ENCODE data around the gene GART. TPM values are rescaled to one million over a fixed set of nuclear protein-coding genes. Genes with fewer than 3 reads are reported as not detected.
A peak's percentile ranks its signal among the peaks of the same experiment; 100 is the strongest.
"Not testable (repeated sequence)": the region's sequence is repeated elsewhere in the genome, so short reads cannot be mapped to it uniquely, and the experiment has no call there.

The GART gene
- total and polyA plus RNA-seq, 7 experiments from 2014 or later = 37.3 to 98.8 (median 56.4) TPM

- Histone ChIP-seq H3K4me3 (ENCODE audit: low read length) (no peak overlapping the region), H3K27me3 (ENCODE audit: control insufficient read depth in 2 of 2, insufficient read depth in 2 of 2, low read length in 2 of 2) (no peaks in the 10 kb centered on the region), H3K4me1 (ENCODE audit: control insufficient read depth in 2 of 2, insufficient read depth in 2 of 2, low read length in 2 of 2) (no peaks in the 10 kb centered on the region), H3K9me3 (ENCODE audit: control insufficient read depth in 2 of 3, low read length in 3 of 3) (no peaks in the 10 kb centered on the region), H3K27ac (ENCODE audit: low read depth, low read length) (no peak overlapping the region), H3K36me3 (ENCODE audit: control insufficient read depth in 2 of 3, insufficient read depth in 3 of 3, low read length in 3 of 3) (peaks cover 0 to 30% (median 3%) of the 10 kb centered on the region in 3 experiments)
- peaks cover 0 to 11% (median under 1%) of the 10 kb centered on the region in 7 donors for H3K4me1 Mint-ChIP-seq
- no peaks in the 10 kb centered on the region for H3K27me3 Mint-ChIP-seq
- ATAC-seq = no peak
- ChIA-PET POLR2A (interaction anchor here (0.6 kb wide), 1 partner anchor 28 kb away, joined by 3 read pairs; no protein-coding TSS in a partner anchor), CTCF (no interaction called here)
- DNase-seq = no peak
- intact Hi-C loops (cut with micrococcal nuclease) = loop anchor here in 1 of 2 donors (2.0 kb wide), 1 partner anchor 16 kb away; no protein-coding TSS in a partner anchor
- peaks cover 0 to 16% (median 1%) of the 10 kb centered on the region in 5 donors for H3K36me3 Mint-ChIP-seq
- peak overlapping the region in 5 of 9 donors; percentile 33 to 59 (median 45) for H3K27ac Mint-ChIP-seq
- no peaks in the 10 kb centered on the region for H3K9me3 Mint-ChIP-seq
- no peak overlapping the region for H3K4me3 Mint-ChIP-seq
Measured at GRCh38 chr21:33578959-33579542, 37.1 kb upstream of the GART start.

- peaks cover 0 to 11% (median 5%) of the 10 kb centered on the region in 7 donors for H3K4me1 Mint-ChIP-seq
- Histone ChIP-seq H3K36me3 (ENCODE audit: control insufficient read depth in 2 of 3, insufficient read depth in 3 of 3, low read length in 3 of 3) (peaks cover 3 to 38% (median 6%) of the 10 kb centered on the region in 3 experiments), H3K9me3 (ENCODE audit: control insufficient read depth in 2 of 3, low read length in 3 of 3) (no peaks in the 10 kb centered on the region), H3K4me3 (ENCODE audit: low read length) (no peak overlapping the region), H3K27me3 (ENCODE audit: control insufficient read depth in 2 of 2, insufficient read depth in 2 of 2, low read length in 2 of 2) (no peaks in the 10 kb centered on the region), H3K4me1 (ENCODE audit: control insufficient read depth in 2 of 2, insufficient read depth in 2 of 2, low read length in 2 of 2) (no peaks in the 10 kb centered on the region), H3K27ac (ENCODE audit: low read depth, low read length) (peak overlapping the region; percentile 7)
- no peak for DNase-seq
- no peak overlapping the region for H3K4me3 Mint-ChIP-seq
- no peak for ATAC-seq
- no peaks in the 10 kb centered on the region for H3K27me3 Mint-ChIP-seq
- POLR2A ChIA-PET = interaction anchor here (0.8 to 1.2 kb wide), 2 partner anchors 10 to 98 kb away, joined by 3 read pairs; partner anchors contain the start of genes DONSON and TMEM50B
- H3K9me3 Mint-ChIP-seq = no peaks in the 10 kb centered on the region
- intact Hi-C loops (cut with micrococcal nuclease) = loop anchor here in 1 of 2 donors (2.0 kb wide), 1 partner anchor 15 kb away; no protein-coding TSS in a partner anchor
- peak overlapping the region in 2 of 9 donors; percentile 12 to 56 for H3K27ac Mint-ChIP-seq
- CTCF ChIA-PET = interaction anchor here (1.2 kb wide), 1 partner anchor 197 kb away, joined by 5 read pairs; no protein-coding TSS in a partner anchor
- H3K36me3 Mint-ChIP-seq = peaks cover 0 to 18% (median 5%) of the 10 kb centered on the region in 5 donors
Measured at GRCh38 chr21:33578214-33578613, 36.3 kb upstream of the GART start.

GRCh38 chr21:33576741-33577141, 34.8 kb upstream of the GART start:
- intact Hi-C loops (cut with micrococcal nuclease) = loop anchor here in 1 of 2 donors (1.0 kb wide), 1 partner anchor 12 kb away; the partner anchor contains the start of gene DONSON
- H3K27ac ChIP-seq (ENCODE audit: low read depth, low read length); DNase-seq; H3K9me3 ChIP-seq (ENCODE audit: control insufficient read depth in 2 of 3, low read length in 3 of 3); H3K4me3 Mint-ChIP-seq; H3K27me3 ChIP-seq (ENCODE audit: control insufficient read depth in 2 of 2, insufficient read depth in 2 of 2, low read length in 2 of 2); H3K4me1 ChIP-seq (ENCODE audit: control insufficient read depth in 2 of 2, insufficient read depth in 2 of 2, low read length in 2 of 2); H3K27me3 Mint-ChIP-seq; ATAC-seq; H3K4me3 ChIP-seq (ENCODE audit: low read length); H3K9me3 Mint-ChIP-seq: not testable (repeated sequence)
- H3K27ac Mint-ChIP-seq = peak overlapping the region in 3 of 9 donors; percentile 19 to 38 (median 24)
- CTCF ChIA-PET = interaction anchor here (0.6 kb wide), 1 partner anchor 185 kb away, joined by 4 read pairs; no protein-coding TSS in a partner anchor
- H3K4me1 Mint-ChIP-seq = peaks cover 0 to 16% (median 5%) of the 10 kb centered on the region in 7 donors
- POLR2A ChIA-PET = interaction anchor here (0.8 kb wide), 1 partner anchor 776 kb away, joined by 3 read pairs; no protein-coding TSS in a partner anchor
- H3K36me3 Mint-ChIP-seq = peaks cover 0 to 23% (median 5%) of the 10 kb centered on the region in 5 donors
- peaks cover 9 to 49% (median 10%) of the 10 kb centered on the region in 3 experiments for H3K36me3 ChIP-seq (ENCODE audit: control insufficient read depth in 2 of 3, insufficient read depth in 3 of 3, low read length in 3 of 3)

- H3K27ac ChIP-seq (ENCODE audit: low read depth, low read length) = no peak overlapping the region
- no peak overlapping the region for H3K4me3 Mint-ChIP-seq
- ATAC-seq (no peak), DNase-seq (no peak)
- CTCF ChIA-PET = interaction anchor here (0.9 kb wide), 1 partner anchor 16 kb away, joined by 4 read pairs; no protein-coding TSS in a partner anchor
- H3K36me3 Mint-ChIP-seq = peaks cover 5 to 41% (median 13%) of the 10 kb centered on the region in 5 donors
- H3K4me3 ChIP-seq (ENCODE audit: low read length) = no peak overlapping the region
- peak overlapping the region in 6 of 9 donors; percentile 22 to 73 (median 56) for H3K27ac Mint-ChIP-seq
- no peaks in the 10 kb centered on the region for H3K27me3 ChIP-seq (ENCODE audit: control insufficient read depth in 2 of 2, insufficient read depth in 2 of 2, low read length in 2 of 2)
- H3K27me3 Mint-ChIP-seq = no peaks in the 10 kb centered on the region
- peaks cover 17 to 86% (median 23%) of the 10 kb centered on the region in 3 experiments for H3K36me3 ChIP-seq (ENCODE audit: control insufficient read depth in 2 of 3, insufficient read depth in 3 of 3, low read length in 3 of 3)
- H3K4me1 Mint-ChIP-seq = peaks cover 9 to 29% (median 15%) of the 10 kb centered on the region in 7 donors
- no peaks in the 10 kb centered on the region for H3K4me1 ChIP-seq (ENCODE audit: control insufficient read depth in 2 of 2, insufficient read depth in 2 of 2, low read length in 2 of 2)
- no peaks in the 10 kb centered on the region for H3K9me3 ChIP-seq (ENCODE audit: control insufficient read depth in 2 of 3, low read length in 3 of 3)
- POLR2A ChIA-PET = interaction anchor here (0.6 to 1.3 kb wide), 3 partner anchors 9 to 33 kb away, joined by 4 read pairs; partner anchors contain the start of gene DONSON
- intact Hi-C loops (cut with micrococcal nuclease) = loop anchor here in 1 of 2 donors (2.0 kb wide), 1 partner anchor 16 kb away; the partner anchor contains the start of gene DONSON
- peaks cover 0 to 2% (median 0%) of the 10 kb centered on the region in 11 donors for H3K9me3 Mint-ChIP-seq
Measured at GRCh38 chr21:33572350-33572749, 30.4 kb upstream of the GART start.

- ChIA-PET POLR2A (interaction anchor here (0.7 kb wide), 1 partner anchor 13 kb away, joined by 3 read pairs; no protein-coding TSS in a partner anchor), CTCF (no interaction called here)
- ATAC-seq = no peak
- peaks cover 0 to 2% (median 0%) of the 10 kb centered on the region in 11 donors for H3K9me3 Mint-ChIP-seq
- DNase-seq = no peak
- H3K27ac Mint-ChIP-seq = peak overlapping the region in 8 of 9 donors; percentile 37 to 89 (median 74)
- peaks cover 5 to 37% (median 13%) of the 10 kb centered on the region in 5 donors for H3K36me3 Mint-ChIP-seq
- H3K36me3 ChIP-seq (ENCODE audit: control insufficient read depth in 2 of 3, insufficient read depth in 3 of 3, low read length in 3 of 3) = peaks cover 14 to 71% (median 28%) of the 10 kb centered on the region in 3 experiments
- peak overlapping the region; percentile 11 for H3K27ac ChIP-seq (ENCODE audit: low read depth, low read length)
- intact Hi-C loops (cut with micrococcal nuclease) = no loop called here
- H3K4me3 ChIP-seq (ENCODE audit: low read length) = no peak overlapping the region
- no peaks in the 10 kb centered on the region for H3K27me3 Mint-ChIP-seq
- H3K4me3 Mint-ChIP-seq = no peak overlapping the region
- peaks cover 9 to 40% (median 17%) of the 10 kb centered on the region in 7 donors for H3K4me1 Mint-ChIP-seq
- H3K4me1 ChIP-seq (ENCODE audit: control insufficient read depth in 2 of 2, insufficient read depth in 2 of 2, low read length in 2 of 2) = no peaks in the 10 kb centered on the region
- no peaks in the 10 kb centered on the region for H3K27me3 ChIP-seq (ENCODE audit: control insufficient read depth in 2 of 2, insufficient read depth in 2 of 2, low read length in 2 of 2)
- no peaks in the 10 kb centered on the region for H3K9me3 ChIP-seq (ENCODE audit: control insufficient read depth in 2 of 3, low read length in 3 of 3)
Measured at GRCh38 chr21:33569991-33570390, 28.1 kb upstream of the GART start.

GRCh38 chr21:33568448-33568847, 26.5 kb upstream of the GART start:
- ATAC-seq = no peak
- peaks cover 9 to 41% (median 22%) of the 10 kb centered on the region in 7 donors for H3K4me1 Mint-ChIP-seq
- POLR2A ChIA-PET = no interaction called here

More at GRCh38 chr21:33568448-33568847, 26.5 kb upstream of the GART start:
- no peak for DNase-seq
- Histone ChIP-seq H3K4me3 (ENCODE audit: low read length) (no peak overlapping the region), H3K9me3 (ENCODE audit: control insufficient read depth in 2 of 3, low read length in 3 of 3) (no peaks in the 10 kb centered on the region), H3K36me3 (ENCODE audit: control insufficient read depth in 2 of 3, insufficient read depth in 3 of 3, low read length in 3 of 3) (peaks cover 14 to 56% (median 25%) of the 10 kb centered on the region in 3 experiments), H3K27me3 (ENCODE audit: control insufficient read depth in 2 of 2, insufficient read depth in 2 of 2, low read length in 2 of 2) (no peaks in the 10 kb centered on the region), H3K27ac (ENCODE audit: low read depth, low read length) (no peak overlapping the region), H3K4me1 (ENCODE audit: control insufficient read depth in 2 of 2, insufficient read depth in 2 of 2, low read length in 2 of 2) (no peaks in the 10 kb centered on the region)
- intact Hi-C loops (cut with micrococcal nuclease) = no loop called here
- Mint-ChIP-seq H3K36me3 (peaks cover 0 to 29% (median 16%) of the 10 kb centered on the region in 5 donors), H3K27me3 (no peaks in the 10 kb centered on the region), H3K9me3 (peaks cover 0 to 2% (median 0%) of the 10 kb centered on the region in 11 donors), H3K27ac (peak overlapping the region in 2 of 9 donors; percentile 15 to 71), H3K4me3 (no peak overlapping the region)
- CTCF ChIA-PET = no interaction called here

All from naive thymus-derived CD4-positive, alpha-beta T cell (primary cell).